Stromal cell of bone marrow (primary cell): Measurements from ENCODE around the gene MMP21.

Experiments used
- DNase-seq: peaks from one replicate; pipeline ENCODE4 v3.0.0-alpha.2; 2012; ENCODE audit warnings: low read depth

The MMP21 gene

DNA sequence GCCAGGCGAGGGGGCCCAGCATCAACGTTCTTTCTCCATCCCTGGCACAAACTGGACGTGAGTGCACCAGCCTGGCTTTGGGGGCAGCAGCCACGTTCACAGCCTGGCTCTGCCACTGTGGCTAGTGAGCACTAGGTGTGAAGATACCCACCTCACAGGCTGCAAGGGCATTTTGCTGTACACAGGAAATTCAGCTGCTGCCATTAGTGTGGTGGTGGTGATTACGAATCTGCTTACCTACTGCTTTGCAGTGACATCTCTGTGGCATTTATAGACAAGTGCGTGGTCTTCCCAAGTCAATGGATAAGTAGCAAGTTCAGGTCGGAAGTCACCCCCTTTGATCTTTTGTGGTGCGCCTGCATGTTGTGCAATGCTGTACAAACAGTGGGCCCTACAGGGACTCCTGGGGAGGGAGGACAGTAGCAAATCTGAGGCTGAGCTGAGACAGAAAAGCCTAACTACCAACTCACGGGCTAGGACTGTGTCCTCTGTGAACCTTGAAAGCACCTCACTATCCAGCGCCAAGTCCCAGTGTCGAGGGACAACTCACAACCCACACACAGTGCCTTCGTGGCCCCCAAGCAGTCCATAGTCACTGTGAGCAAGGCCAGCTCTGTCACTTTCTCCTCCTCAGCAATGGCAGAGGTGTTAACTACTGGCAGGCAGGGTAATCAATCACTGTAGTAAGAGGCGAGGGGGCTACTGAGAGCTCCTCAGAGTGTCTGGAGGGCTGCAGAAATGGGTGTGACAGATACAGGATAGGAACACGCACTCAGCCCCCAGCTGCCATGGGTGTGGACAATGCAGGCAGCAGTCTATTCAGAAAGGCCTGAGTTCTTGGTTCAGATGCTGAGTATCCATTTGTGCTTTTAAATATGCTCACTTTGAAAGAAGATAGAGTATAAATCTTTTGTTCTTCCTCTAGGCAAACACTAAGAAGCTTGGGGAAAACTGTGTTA, 17.0 kb upstream of the MMP21 start:
- DNase-seq = no peak

DNA sequence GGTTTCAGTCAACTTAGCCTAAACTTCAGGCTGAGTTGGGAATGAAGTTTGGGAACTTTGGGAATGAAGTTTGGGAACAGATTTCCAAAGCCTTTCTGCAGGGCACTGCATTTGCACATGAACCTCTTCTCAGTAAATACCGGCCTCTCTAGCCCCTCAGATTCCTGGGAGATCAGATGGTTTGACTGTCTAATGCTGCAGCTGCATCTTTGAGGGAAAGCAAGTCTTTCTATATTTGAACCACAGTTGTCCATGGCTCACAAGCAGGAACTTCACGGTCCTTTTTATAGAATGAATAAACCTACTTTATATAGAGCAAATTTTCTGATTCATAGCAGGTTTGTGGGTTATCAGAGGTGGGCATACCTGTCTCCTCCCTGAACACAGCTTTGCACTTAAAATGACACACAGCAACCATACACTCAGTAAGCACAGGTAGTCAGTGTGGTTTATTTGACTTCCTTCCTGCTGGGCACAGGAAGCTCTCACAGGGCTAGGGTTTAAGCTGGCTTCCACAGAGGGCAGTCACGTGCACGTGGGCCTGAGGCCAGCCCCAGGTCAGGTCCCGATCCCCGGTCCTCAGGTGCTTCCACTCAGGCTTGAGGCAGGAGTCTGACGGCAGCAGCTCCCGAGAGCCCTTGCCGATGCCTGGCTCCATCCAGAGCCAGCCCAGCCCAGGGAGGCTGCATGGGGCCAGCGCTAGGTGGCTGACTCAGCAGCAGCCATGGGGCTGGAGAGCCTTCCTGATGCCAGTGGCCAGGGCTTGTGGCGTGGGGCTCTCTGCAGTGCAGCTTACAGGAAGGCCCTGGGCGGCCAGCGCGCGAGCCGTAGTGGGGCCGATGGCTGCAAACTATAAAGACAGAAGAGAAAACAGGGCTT, 12.8 kb upstream of the MMP21 start:
- DNase-seq = no peak

DNA sequence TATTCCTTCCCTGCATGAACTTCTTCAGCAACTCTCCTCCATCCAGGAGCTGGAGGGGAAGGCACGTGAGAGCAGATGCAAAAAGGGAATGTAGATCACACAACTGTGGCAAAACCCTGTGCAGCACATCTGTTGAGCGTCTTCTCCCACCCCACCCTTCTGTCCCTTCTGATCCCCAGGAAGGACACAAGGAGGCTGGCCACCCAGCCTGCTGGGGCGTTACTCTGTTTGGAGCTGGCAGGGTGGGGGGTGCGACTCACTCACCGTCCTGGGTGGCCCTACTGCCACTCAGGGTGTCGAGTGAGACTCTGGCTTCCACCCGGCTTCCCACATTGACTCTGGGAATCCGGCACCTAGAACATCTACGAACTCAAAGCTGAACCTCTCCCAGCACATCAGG, 10.2 kb upstream of the MMP21 start:
- DNase-seq = no peak

DNA sequence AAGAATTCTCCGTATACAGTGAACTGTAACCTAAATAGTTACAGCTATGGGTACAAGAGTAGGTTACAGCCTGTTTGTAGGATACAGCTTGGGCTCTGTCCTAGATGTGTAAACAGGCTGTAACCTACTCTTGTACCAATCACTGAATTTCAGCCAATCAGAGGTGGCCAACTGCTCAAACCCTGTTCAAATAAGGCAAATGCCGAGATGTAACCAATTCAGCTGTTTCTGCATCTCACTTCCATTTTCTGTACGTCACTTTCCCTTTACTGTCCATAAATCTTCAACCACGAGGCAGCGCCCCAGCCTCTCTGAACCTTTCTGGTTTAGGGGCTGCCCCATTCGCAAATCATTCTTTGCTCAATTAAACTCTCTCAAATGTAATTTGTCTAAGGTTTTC, 8.3 kb upstream of the MMP21 start:
- no peak for DNase-seq

DNA sequence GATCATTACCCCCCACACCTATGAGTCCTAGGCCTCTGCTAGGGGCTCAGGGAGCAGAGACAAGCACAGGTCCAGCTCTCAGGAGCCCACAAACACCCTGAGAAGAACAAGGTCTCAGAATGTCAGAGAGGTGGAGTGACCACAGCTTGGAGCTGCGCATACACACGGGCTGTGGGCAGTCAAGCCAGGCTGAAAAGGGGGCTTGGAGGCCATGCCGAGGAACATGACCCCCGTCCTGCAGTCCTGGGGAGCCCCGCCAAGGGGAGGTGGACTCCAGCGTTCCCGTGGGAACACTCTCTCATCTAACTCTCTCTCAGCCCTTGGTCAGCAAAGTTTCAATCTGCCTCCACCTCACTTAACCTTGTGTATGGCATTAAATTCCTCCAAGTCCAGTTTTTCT, 7.8 kb upstream of the MMP21 start:
- no peak for DNase-seq

DNA sequence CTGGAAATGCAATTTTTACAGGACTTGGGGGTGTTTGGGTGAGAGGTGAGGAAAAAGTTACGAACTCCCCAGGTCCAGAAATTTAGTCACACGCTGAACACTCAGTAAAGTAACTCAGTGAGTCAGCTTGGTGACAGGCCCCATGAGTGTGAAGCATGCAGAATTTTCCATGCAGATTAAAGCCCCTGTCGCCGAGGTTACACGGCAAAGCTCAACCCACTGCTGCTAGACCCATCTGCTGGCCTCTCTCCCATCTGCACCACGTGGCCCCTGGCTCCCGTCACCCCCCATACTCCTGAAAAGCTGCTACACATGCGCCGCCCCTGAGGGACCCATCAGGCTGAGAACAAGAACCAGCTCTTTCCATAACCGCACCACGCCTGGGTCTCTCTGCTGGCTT, 7.0 kb upstream of the MMP21 start:
- DNase-seq = no peak

DNA sequence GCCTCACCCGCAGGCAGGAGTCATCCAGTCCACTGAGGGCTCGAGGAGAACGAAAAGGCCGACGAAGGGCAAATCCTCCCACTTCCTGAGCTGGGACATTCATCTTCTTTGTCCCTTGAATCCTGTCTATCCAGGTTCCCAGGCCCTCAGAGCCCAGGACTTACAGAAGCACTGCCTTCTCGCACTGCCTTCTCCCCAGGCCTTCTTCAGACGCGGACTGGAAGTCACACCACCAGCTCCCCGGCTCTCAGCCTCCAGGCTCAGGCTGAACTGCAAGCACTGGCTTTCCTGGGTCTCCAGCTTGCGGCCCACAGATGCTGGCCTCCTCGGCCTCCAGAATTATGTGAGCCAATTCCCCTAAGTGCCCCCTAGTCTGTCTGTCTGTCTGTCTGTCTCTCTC, 6.4 kb upstream of the MMP21 start:
- DNase-seq = no peak

DNA sequence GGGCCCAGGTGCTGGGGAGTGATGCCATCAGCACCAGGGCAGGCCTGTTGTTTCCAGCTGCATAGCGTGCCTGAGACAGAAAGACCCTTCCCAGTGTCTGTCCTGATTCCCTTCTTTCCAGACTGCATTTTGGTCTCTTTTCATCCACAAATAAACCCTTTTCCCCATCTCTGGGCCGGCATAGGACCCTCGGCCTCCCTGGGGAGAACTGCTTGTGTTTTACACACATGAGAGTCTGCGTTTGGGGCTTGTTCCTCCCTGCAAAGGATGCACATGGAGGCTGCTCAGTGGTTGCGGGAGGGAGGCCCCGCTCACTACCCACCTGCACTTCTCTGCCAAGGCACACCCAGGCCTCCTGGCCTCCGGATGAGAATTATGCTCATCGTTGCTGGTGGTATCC, 5.8 kb upstream of the MMP21 start:
- no peak for DNase-seq

DNA sequence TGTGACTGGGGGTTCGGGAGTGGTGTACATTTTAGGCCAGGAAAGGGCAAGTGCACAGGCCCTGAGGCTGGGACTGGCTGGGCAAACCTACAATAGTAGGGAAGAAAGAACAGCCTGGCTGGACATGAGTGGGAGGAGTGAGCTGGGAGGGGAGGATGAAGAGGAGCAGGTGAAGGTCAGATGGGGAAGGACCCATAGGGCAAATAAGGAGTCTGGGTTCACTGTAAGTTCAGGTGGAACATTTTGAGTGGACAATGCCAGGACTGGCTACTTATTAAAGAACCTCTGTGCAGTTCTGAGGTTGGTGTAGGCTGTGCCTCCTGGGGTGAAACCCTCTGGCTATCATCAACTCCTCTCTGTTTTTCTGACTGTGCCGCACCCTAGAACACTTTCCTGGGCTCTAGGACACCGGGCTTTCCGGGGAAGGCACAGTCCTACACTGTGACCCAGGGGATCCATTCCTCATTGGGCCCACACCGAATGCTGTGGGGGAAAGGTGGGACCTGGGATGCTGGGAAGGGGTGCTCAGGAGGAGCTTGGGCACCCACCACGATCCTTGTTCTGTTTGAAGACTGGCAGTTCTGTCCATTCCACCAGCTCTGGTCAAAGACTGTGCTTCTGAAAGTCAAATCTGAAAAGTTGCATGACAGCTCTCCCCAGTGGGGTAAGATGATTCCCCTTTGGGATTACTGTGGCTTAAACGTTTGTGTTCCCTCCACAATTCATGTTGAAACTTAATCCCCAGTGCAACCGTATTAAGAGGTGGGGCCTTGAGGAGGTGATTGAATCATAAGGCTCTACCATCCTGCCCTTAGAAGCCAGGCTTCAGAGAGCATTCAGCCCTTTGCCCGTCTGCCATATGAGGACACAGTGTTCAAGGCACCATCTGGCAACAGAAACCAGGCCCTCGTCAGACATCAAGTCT, 4.0 kb upstream of the MMP21 start:
- no peak for DNase-seq

DNA sequence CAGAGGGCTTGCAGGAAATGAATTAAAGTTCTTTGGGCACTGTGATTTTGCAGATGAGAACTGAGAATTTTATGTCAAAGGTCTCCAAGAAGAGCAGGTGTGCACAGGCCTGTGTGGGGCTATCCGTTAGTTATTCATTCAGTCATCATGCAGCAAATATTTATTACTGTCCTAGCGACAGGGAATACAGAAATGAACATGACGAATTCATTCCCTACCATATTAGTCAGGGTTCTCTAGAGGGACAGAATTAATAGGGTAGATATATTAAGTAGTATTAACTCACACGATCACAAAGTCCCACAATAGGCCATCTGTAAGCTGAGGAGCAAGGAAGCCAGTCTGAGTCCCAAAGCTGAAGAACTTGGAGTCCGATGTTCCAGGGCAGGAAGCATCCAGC, 2.9 kb upstream of the MMP21 start:
- no peak for DNase-seq

DNA sequence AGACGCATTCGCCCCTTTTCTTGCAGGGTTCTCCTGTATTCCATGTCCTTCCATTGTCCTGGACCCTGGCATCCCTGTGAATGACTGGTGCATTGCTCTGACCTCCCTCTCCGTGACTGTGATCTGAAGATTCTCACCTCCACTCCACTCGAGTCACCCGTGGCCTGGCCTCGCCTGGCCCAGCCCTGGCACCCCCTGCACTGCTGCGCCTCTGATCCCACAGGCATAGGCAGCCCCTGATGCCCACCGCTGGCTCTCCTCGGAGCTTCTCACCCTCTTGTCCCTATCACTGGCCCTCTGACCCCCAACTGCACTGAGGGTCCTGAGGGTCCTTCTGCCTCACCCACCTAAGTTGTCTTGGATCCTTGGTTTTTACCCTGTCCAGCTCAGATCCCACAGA, 2.2 kb upstream of the MMP21 start:
- DNase-seq = no peak

DNA sequence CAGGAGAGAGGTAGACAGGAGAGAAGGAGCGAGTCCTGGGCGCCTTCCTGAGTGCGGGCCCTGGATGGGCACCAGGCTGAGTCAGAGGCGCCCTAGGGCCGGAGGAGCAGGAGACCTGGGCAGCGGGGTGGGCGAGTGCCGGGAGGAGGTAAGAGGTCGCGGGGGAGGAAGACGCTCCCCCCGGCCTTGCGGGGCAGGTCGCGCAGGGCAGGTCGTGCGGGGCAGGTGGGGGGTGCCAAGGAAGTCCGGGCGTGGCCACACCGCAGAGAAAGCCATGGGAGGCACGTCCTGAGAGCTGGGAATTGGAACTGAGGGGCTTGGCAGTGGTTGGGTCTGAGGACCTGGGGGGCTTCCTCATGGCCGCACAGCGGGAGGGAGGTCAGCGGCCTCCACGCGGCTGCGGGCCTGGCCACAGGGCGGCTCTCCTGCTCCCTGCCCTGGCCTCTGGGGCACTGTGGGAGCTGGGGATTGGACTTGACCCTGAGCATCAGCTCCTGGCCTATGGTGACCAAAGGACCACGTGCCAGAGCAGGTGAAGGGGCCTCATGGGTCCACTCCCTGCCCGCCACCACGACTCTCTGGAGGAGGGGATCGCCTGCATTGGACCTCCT, 935 bp downstream of the MMP21 start:
- DNase-seq = no peak

DNA sequence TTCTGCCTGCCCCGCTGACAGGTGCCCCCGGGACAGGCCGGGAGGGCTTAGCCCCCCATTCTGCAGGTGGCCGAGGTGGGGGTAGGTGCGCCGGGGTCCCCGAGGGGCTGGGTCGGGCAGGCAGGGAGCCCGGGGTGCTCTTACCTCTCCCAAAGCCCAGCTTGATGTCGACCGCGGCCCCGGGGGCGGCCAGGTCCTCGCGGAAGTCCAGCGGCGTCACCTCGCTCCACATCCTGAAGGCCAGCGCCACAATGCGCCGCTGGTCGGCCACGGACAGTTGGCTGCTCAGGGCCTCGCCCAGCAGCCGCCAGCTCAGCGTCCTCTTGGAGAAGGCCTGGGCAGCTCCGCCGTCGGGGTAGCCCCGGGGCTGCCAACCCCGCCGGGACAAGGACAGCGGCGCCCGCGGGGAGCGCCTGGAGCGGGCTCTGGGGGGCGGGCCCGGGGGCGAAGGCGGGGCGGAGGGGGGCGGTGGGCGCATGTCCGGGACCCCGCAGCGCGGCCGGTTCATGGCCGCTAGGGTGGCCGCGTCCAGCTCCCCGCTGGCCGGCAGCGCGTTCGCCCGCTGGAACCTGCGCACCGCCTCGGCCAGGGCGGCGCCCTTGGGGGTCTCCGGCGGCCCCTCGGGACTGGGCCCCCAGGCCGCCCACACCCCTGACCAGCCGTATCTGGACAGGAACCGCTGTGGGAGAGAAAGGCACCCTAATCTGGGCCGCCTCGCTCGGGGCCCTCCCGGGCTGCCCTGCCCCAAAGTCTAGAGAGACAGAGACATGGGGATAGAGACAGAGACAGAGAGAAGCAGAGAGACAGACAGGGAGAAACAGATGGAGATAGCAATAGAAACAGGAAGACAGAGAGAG, 1.7 kb downstream of the MMP21 start:
- no peak for DNase-seq

DNA sequence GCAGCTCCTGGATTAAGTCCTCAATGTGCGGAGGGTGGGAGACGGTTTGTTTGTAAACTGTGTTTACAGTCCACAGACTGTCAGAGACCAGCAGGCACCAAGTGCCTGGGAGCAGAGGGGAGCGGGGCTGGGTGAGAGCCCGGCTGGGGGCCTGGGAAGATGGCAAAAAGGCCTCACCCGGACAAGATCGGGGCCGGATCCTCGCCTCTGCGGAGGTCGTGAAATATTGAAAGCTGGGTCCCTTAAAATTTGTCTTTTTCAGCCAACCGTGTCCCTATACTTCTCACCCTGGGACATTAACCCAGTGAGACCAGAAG, 2.8 kb downstream of the MMP21 start:
- DNase-seq = no peak

DNA sequence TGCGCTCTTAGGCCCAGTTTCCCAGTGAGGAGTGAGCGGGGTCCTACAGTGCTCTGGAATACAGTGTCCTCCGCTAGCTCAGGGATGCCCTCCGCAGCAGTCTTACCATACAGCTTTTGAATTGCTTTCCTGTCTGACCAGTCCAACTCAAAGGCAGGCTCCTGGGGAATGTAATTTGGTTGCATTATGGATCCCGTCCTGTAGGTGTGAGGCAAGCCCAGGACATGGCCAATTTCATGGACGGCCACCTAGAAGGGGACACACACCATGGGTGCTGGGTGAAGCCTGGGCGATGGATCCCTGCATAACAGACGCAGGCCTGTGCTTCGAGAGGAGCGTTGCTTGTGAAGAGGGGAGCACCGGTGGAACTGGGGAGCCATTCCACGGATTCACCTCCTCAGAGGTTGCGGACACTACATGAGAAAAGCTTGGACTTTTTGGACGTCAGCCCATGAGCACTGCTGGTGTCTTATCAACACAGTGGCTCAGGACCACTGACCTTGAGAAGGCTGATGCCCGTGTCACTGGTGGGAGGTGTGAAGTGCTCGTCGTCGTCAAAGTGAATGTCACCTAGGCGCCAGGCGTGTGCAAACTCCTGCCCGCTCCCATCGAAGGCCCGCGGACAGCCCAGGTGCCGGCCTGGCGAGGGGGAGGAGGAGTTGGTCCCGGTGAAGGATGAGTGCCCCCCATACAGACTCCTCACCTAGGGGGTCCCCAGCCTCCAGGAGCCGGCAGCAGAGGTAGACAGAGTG, 3.3 kb downstream of the MMP21 start:
- no peak for DNase-seq

DNA sequence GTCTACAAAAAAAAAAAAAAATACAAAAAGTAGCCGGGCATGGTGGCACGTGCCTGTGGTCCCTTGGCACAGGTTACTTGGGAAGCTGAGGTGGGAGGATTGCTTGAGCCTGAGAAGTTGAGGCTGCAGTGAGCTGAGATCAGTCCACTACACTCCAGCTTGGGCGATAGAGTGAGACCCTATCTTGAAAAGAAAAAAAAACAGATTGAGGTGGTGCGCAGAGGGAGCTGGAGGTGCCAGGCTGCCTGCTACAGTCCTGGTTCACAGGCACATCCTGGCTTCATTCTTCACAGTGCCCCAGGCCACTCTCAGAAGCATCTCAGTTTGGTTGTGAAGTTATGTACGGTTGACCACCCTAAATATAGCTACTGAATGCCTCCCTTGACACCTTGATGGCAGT, 4.8 kb downstream of the MMP21 start:
- no peak for DNase-seq

DNA sequence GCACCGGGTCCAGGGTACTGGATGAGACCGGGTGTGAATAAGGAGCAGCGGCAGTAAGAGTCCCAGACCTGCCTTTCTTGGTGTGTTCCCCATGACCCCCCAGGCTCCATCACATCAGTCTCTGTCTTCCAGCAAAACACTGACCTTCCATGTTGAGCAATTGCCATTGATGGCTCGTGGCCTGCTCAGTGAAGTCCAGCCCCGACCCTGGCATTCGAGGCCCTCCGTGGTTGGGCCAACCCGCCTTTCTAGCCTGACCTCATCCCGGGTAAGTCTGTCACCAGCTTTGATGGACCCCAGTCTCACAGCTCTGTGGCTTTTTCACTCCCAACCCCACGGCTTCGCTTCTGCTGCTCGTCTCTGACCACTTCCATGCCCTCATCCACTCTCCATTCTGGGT, 6.4 kb downstream of the MMP21 start:
- no peak for DNase-seq

DNA sequence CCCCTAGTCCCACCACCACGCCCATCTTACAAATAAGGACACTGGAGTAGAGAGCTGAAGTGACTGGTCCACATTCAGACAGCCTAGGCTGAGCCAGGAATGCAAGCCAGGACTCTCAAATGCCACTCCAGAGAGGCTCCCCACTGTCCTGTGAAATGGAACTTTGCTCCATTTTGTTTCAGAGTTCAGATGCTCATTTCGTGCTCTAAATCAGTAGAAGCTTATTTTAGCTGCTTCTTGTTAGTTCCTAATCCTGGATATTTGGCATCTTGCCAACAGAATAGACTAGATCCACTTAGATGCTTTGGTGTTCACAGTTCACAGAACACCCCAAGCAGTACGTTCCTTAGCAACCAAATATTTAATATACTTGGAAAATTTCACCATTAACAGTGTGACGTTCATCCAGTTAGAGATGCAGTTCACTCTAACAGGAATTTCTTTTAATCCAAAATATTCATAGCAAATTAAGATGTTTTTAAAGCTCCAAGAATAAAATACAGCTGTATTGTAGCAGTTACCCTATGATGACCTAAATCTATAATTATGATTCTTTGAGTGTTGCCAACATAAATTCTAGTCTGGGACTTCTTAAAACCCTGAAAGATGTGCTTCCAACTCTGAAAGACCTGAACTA, 7.3 kb downstream of the MMP21 start:
- peak; percentile 13 for DNase-seq

DNA sequence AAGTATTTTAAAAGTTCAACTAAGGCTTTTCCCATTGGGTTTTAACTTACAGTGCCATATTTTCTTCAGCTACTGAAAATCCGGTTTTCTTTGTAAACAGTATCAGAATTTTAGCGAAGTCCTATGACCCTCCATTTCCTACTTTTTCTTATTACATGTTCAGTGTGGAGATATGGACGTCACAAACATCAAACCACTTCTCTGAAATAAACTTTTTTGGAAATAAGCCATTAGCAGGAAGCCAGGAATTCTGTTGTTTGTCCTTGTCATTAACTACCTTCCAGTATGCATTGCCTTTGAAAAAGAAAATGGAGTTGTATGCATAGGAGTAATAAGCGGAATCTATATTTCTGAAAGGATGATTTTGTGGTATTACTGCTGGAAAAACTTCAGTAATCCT, 9.1 kb downstream of the MMP21 start:
- DNase-seq = no peak

DNA sequence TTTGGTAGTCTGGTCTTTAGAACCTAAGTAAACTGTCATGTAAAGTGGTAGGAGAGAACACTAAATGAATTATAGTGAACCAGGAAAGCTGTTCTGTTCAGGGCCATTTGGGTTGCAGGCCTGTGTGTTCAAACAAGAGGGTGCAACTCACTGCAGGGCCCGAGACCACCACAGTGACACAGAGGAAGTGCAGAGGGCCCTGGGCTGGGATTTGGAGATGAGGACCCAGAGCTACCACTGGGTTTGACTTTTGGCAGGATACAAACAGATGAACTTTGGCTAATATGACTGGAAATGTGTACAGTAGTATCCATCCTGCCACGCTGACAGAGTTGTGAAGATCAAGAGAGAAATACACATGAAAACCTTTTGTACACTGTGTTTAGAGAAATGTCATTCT, 9.8 kb downstream of the MMP21 start:
- DNase-seq = no peak
